Thyroid gland (tissue), 4 donors: ENCODE results near the gene ZNF511. TPM values are rescaled to one million over a fixed set of nuclear protein-coding genes. Genes with fewer than 3 reads are reported as not detected.

ENCODE experiments used
- DNase-seq, 2 donors: peaks; one replicate each; pipeline ENCODE4 v3.0.0-alpha.2; 2019
- H3K27ac ChIP-seq, 3 donors: fragments of 200-600 bp; sonication (generic); 1 replicate in 2 of 3; 2 replicates in 1 of 3; pipeline ENCODE4 v1.5.1; 2016 to 2019; ENCODE audit warnings: mild to moderate bottlenecking in 1 of 3, moderate library complexity in 1 of 3
- H3K27me3 ChIP-seq: fragments of 200-600 bp; sonication (generic); one replicate; pipeline ENCODE4 v1.5.1; 2019
- H3K36me3 ChIP-seq, 2 donors: fragments of 200-600 bp; sonication (generic); one replicate each; pipeline ENCODE4 v1.5.1; 2016 to 2019
- H3K4me1 ChIP-seq, 2 donors: fragments of 200-600 bp; sonication (generic); one replicate each; pipeline ENCODE4 v1.5.1; 2017 to 2019
- H3K4me3 ChIP-seq, 3 donors: fragments of 200-600 bp; sonication (generic); replicated peaks in 1 of 3; 1 replicate in 2 of 3; 2 replicates in 1 of 3; pipeline ENCODE4 v1.5.1; 2016; ENCODE audit warnings: mild to moderate bottlenecking in 1 of 3
- H3K9me3 ChIP-seq: fragments of 200-600 bp; sonication (generic); one replicate; pipeline ENCODE4 v1.5.1; 2017
- POLR2A ChIP-seq, 2 donors: fragments of 450-650 bp; IDR thresholded peaks; one replicate each; pipeline ENCODE4 v1.6.1; 2017; ENCODE audit warnings: antibody characterized with exemption in 2 of 2, mild to moderate bottlenecking in 2 of 2, moderate library complexity in 1 of 2
- WGBS, 2 donors: methylation state at CpG; one replicate each; pipeline ENCODE4 v1.1.5; 2017; 5-methylcytosine and 5-hydroxymethylcytosine counted together
- intact Hi-C: fragments of 100-400 bp; cut with DNase I; formaldehyde crosslinking; loops from one replicate; pipeline ENCODE4 v1.15.1; 2023
- total RNA-seq, 4 donors: library from RNA; depleted of rRNA; stranded (reverse); fragments of >200 nt; gene quantifications; one replicate each; pipeline ENCODE4 v1.2.3, GENCODE V29; 2016
- TF ChIP-seq, protein P1 (sequence below), 6 experiments: fragments of 200-600 bp in 3 of 6; fragments of 450-650 bp in 3 of 6; sonication (generic) in 3 of 6; IDR thresholded peaks; one replicate each; pipeline ENCODE4 v1.5.1; 2016 to 2019; ENCODE audit warnings: antibody characterized with exemption in 6 of 6, mild to moderate bottlenecking in 2 of 6, inconsistent platforms in 1 of 6, moderate library complexity in 1 of 6

Gene ZNF511
- total RNA-seq, 4 donors from 2014 or later = 22.0 to 53.6 (median 26.2) TPM

DNA sequence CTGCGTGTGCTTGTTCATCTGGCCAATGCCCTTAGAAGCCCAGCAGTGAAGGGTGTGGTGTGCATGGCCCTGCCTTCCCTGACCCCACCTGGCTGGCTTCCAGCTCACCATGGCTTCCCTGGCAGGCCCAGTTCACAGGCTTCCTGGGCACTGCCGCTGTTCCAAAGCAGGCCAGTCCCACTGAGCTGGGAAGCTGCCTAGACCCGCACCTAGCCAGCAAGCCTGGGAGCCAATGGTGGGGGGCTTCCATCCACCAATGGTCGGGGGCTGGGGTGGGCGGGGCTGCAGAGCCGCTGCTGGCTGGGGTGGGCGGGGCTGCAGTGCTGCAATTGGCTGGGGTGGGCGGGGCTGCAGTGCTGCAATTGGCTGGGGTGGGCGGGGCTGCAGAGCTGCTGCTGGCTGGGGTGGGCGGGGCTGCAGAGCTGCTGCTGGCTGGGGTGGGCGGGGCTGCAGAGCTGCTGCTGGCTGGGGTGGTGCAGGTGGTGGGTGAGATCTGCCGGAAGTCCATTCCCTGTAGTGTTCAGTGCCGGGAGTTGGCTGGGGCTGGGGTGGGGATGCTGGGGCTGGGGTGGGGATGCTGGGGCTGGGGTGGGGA, 15.6 kb downstream of the ZNF511 start:
- intact Hi-C loops = no loop called here
- Histone ChIP-seq H3K36me3 (no peaks in the 10 kb centered on the region), H3K4me3 (no peak overlapping the region), H3K27me3 (peaks cover 14% of the 10 kb centered on the region), H3K27ac (no peak overlapping the region), H3K4me1 (peaks cover 6 to 18% of the 10 kb centered on the region in 2 donors), H3K9me3 (no peaks in the 10 kb centered on the region)
- 14 to 18% methylated on average over 2 to 3 of the region's 13 CpGs for WGBS, 2 donors
- no peak for TF ChIP-seq POLR2A (IDR thresholded peaks at IDR 0.05)
- TF ChIP-seq, protein P1, sequence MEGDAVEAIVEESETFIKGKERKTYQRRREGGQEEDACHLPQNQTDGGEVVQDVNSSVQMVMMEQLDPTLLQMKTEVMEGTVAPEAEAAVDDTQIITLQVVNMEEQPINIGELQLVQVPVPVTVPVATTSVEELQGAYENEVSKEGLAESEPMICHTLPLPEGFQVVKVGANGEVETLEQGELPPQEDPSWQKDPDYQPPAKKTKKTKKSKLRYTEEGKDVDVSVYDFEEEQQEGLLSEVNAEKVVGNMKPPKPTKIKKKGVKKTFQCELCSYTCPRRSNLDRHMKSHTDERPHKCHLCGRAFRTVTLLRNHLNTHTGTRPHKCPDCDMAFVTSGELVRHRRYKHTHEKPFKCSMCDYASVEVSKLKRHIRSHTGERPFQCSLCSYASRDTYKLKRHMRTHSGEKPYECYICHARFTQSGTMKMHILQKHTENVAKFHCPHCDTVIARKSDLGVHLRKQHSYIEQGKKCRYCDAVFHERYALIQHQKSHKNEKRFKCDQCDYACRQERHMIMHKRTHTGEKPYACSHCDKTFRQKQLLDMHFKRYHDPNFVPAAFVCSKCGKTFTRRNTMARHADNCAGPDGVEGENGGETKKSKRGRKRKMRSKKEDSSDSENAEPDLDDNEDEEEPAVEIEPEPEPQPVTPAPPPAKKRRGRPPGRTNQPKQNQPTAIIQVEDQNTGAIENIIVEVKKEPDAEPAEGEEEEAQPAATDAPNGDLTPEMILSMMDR (IDR thresholded peaks at IDR 0.05) = no peak
- DNase-seq = peak; percentile 60 to 71

DNA sequence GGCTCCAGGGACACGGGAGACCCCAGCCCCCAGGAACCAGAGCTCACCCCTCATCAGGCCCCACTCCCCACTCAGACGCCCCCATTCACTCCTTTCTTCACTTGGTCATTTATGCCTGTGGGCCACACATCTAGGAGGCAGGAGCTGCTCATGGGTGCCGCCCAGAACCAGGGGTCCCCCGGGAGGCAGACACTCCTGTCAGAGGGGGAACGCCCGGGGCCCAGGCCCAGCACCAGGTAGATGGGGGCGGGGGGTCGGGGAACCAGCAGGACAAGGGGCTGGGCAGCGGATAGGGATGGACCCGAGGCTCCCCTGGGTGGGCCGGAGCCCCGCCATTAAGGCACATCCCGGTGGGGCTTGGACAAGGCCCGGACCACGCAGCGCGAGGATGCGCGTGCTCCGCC, 16.1 kb downstream of the ZNF511 start:
- H3K27ac ChIP-seq = no peak overlapping the region
- intact Hi-C loops = loop anchor here (5.0 kb wide), 1 partner anchor 172 kb away; no protein-coding TSS in a partner anchor
- H3K9me3 ChIP-seq = no peaks in the 10 kb centered on the region
- TF ChIP-seq, protein P1 (IDR thresholded peaks at IDR 0.05) = no peak
- TF ChIP-seq POLR2A (IDR thresholded peaks at IDR 0.05) = no peak
- H3K4me1 ChIP-seq = peaks cover 6 to 18% of the 10 kb centered on the region in 2 donors
- no peak for DNase-seq
- 17 to 35% methylated on average over 4 of the region's 20 CpGs for WGBS, 2 donors
- peak overlapping the region in 1 of 3 donors; percentile 24 for H3K4me3 ChIP-seq
- H3K36me3 ChIP-seq = no peaks in the 10 kb centered on the region
- peaks cover 14% of the 10 kb centered on the region for H3K27me3 ChIP-seq

DNA sequence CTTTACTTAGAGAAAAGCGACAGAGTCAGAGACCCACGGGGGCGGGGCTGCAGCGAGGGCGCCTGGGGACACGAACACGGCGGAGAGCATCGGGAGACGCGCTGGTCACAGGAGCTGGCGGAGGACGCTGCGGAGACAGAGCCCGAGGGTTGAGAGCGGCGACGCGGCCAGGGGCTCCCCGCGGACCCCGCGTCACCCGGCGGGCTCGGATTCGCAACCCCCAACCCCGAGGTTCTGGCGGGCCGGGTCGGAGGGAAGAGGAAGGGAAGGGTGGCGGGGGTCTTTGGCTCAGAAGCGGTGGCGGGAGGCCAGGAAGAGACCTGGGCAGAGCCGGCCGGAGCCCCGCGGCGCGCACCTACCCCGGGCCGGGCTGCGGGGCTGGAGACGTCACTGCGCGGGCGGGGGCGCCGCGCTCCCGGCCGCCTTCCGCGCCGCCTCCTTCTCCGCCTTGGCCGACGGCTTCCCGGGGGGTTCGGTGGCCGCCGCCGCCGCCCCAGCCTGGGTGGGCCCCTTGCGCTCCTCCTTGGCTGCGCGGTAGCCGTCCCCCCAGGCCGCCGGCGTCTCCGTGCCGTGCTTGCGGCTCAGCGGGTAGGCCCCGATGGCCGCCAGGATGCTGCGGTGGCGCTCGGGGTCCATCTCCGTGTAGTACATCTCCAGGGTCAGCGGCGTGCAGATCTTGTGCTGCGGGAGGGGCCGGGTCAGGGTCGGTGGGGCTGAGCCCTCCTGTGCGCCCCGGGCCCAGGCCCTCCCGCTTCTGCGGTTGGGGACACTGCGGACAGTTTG, 16.9 kb downstream of the ZNF511 start:
- 2% methylated on average over 11 to 35 of the region's 91 CpGs for WGBS, 2 donors
- TF ChIP-seq, protein P1 (IDR thresholded peaks at IDR 0.05) = no peak
- no peak for TF ChIP-seq POLR2A (IDR thresholded peaks at IDR 0.05)
- Histone ChIP-seq H3K9me3 (no peaks in the 10 kb centered on the region), H3K36me3 (no peaks in the 10 kb centered on the region), H3K4me3 (peak overlapping the region in 2 of 3 donors; percentile 5 to 24), H3K27me3 (peaks cover 14% of the 10 kb centered on the region), H3K27ac (no peak overlapping the region), H3K4me1 (peaks cover 6 to 18% of the 10 kb centered on the region in 2 donors)
- intact Hi-C loops = loop anchor here (5.0 kb wide), 1 partner anchor 172 kb away; no protein-coding TSS in a partner anchor
- peak in 1 of 2 donors; percentile 12 for DNase-seq

DNA sequence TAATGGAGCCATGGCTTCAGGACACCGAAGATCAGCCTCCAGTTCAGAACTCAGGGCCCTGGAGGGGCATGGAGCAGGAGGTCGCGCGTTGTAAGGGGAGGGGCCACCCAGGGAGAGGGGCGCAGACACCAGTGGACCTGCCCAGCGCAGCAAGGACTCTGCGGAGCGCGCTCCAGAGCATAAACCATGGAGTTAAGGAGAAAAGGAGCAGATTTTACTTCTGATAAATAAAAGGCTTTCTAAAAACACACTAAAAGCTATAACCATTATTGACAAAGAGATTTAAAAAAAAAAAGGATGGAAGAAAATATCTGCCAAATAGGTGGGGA, 17.5 kb downstream of the ZNF511 start:
- H3K27ac ChIP-seq = no peak overlapping the region
- no peak for DNase-seq
- H3K27me3 ChIP-seq = peaks cover 14% of the 10 kb centered on the region
- H3K36me3 ChIP-seq = no peaks in the 10 kb centered on the region
- TF ChIP-seq POLR2A (IDR thresholded peaks at IDR 0.05) = no peak
- TF ChIP-seq, protein P1 (IDR thresholded peaks at IDR 0.05) = no peak
- intact Hi-C loops = loop anchor here (5.0 kb wide), 1 partner anchor 171 kb away; no protein-coding TSS in a partner anchor
- H3K9me3 ChIP-seq = no peaks in the 10 kb centered on the region
- peaks cover 6 to 18% of the 10 kb centered on the region in 2 donors for H3K4me1 ChIP-seq
- H3K4me3 ChIP-seq = peak overlapping the region in 1 of 3 donors; percentile 24
- 25 to 38% methylated on average over 9 of the region's 9 CpGs for WGBS, 2 donors
